PC-3 (cell line): ENCODE measurements around the gene SHQ1. TPM values are rescaled to one million over a fixed set of nuclear protein-coding genes. Genes with fewer than 3 reads are reported as not detected.

ENCODE experiments used
- ATAC-seq: fragments of 200-7000 bp; cut with Tn5 transposase; 2 replicates; pipeline ENCODE4 v1.9.1; 2020; ENCODE audit warnings: mild to moderate bottlenecking, moderate library complexity
- BruUV-seq: library from RNA; stranded (reverse); fragments of 400-500 nt; replicated peaks from 2 replicates; lab custom pipeline; 2021; lab: Mats Ljungman, UMichigan
- CTCF ChIA-PET: fragments of 300-600 bp; sonication (Branson Sonifier 250); formaldehyde crosslinking; loops from one replicate; lab custom pipeline; 2022; ENCODE audit warnings: antibody characterized with exemption; lab: Charles Lee
- POLR2A ChIA-PET: fragments of 300-600 bp; sonication (Branson Sonifier 250); formaldehyde crosslinking; loops from one replicate; lab custom pipeline; 2022; ENCODE audit warnings: antibody characterized with exemption; ENCODE audit not compliant: unreplicated experiment; lab: Charles Lee
- DNase-seq: peaks from one replicate; pipeline ENCODE4 v3.0.0-alpha.2; 2015
- H2AFZ ChIP-seq: fragments of 300-600 bp; sonication (generic); 2 replicates; pipeline ENCODE4 v1.6.0; 2016; ENCODE audit warnings: antibody characterized with exemption, low read length
- H3F3A ChIP-seq: fragments of 300-600 bp; sonication (generic); one replicate; pipeline ENCODE4 v1.6.0; 2017; ENCODE audit warnings: antibody characterized with exemption, low read length, control low read depth, mild to moderate bottlenecking; ENCODE audit not compliant: unreplicated experiment
- H3K27ac ChIP-seq: fragments of 300-600 bp; sonication (generic); 2 replicates; pipeline ENCODE4 v1.5.1; 2016; ENCODE audit warnings: mild to moderate bottlenecking, low read length
- H3K27me3 ChIP-seq: fragments of 300-600 bp; sonication (generic); 2 replicates; pipeline ENCODE4 v1.6.1; 2016; ENCODE audit warnings: low read length, mixed read lengths
- H3K36me3 ChIP-seq: fragments of 300-600 bp; sonication (generic); 2 replicates; pipeline ENCODE4 v1.6.1; 2016; ENCODE audit warnings: low read depth, mixed run types, low read length, mixed read lengths
- H3K4me1 ChIP-seq: fragments of 300-600 bp; sonication (generic); 2 replicates; pipeline ENCODE4 v1.5.1; 2016; ENCODE audit warnings: low read length; ENCODE audit not compliant: insufficient read depth
- H3K4me2 ChIP-seq: fragments of 300-600 bp; sonication (generic); 2 replicates; pipeline ENCODE4 v1.6.0; 2016; ENCODE audit warnings: low read length
- H3K4me3 ChIP-seq: fragments of 300-600 bp; sonication (generic); 2 replicates; pipeline ENCODE4 v1.5.1; 2016; ENCODE audit warnings: mild to moderate bottlenecking, low read length, mixed read lengths
- H3K79me2 ChIP-seq: fragments of 300-600 bp; sonication (generic); 2 replicates; pipeline ENCODE4 v1.6.1; 2017; ENCODE audit warnings: low read length, mixed read lengths
- H3K9ac ChIP-seq: fragments of 300-600 bp; sonication (generic); 2 replicates; pipeline ENCODE4 v1.6.0; 2016; ENCODE audit warnings: mild to moderate bottlenecking, low read length
- H3K9me2 ChIP-seq: fragments of 300-600 bp; sonication (generic); replicated peaks from 2 replicates; pipeline ENCODE4 v1.6.1; 2016; ENCODE audit warnings: mixed run types, low read length, mixed read lengths
- H3K9me3 ChIP-seq: fragments of 300-600 bp; sonication (generic); 2 replicates; pipeline ENCODE4 v1.6.1; 2016; ENCODE audit warnings: low read length, mixed read lengths
- H4K20me1 ChIP-seq: fragments of 300-600 bp; sonication (generic); 2 replicates; pipeline ENCODE4 v1.6.1; 2016; ENCODE audit warnings: low read length, mixed read lengths
- CTCF ChIP-seq: fragments of 300-600 bp; sonication (generic); conservative IDR thresholded peaks from 2 replicates; pipeline ENCODE4 v1.5.1; 2017; ENCODE audit warnings: antibody characterized with exemption, low read depth, mild to moderate bottlenecking, low read length
- EZH2 ChIP-seq: fragments of 300-600 bp; sonication (generic); IDR thresholded peaks from one replicate; pipeline ENCODE4 v1.6.1; 2017; ENCODE audit warnings: antibody characterized with exemption, mild to moderate bottlenecking, low read length; ENCODE audit not compliant: unreplicated experiment
- EZH2phosphoT487 ChIP-seq: fragments of 300-600 bp; sonication (generic); IDR thresholded peaks from 2 replicates; pipeline ENCODE4 v1.6.1; 2018; ENCODE audit warnings: mild to moderate bottlenecking, antibody characterized with exemption, low read length, borderline replicate concordance
- intact Hi-C: fragments of 100-400 bp; cut with micrococcal nuclease; formaldehyde crosslinking; loops from 2 replicates; pipeline ENCODE4 v1.9.0; 2023
- total RNA-seq: library from RNA; depleted of rRNA; stranded (reverse); fragments of >200 nt; gene quantifications from 2 replicates; pipeline ENCODE4 v1.2.3, GENCODE V29; 2014

SHQ1 gene
- total RNA-seq, 1 experiment from 2014 or later: 19.6 TPM

GRCh38 chr3:72754582-72754981 is 93.7 kb downstream of the SHQ1 start:
- intact Hi-C loops: no loop called here
- Histone ChIP-seq H3K9me2 (no peaks in the 10 kb centered on the region), H3K4me2 (no peak overlapping the region), H3K79me2 (no peaks in the 10 kb centered on the region), H3K4me1 (no peaks in the 10 kb centered on the region), H3F3A (no peaks in the 10 kb centered on the region), H3K4me3 (no peak overlapping the region), H4K20me1 (no peaks in the 10 kb centered on the region), H3K27me3 (no peaks in the 10 kb centered on the region), H3K36me3 (no peaks in the 10 kb centered on the region), H3K9me3 (no peaks in the 10 kb centered on the region), H3K9ac (no peak overlapping the region), H2AFZ (no peak overlapping the region), H3K27ac (no peak overlapping the region)
- POLR2A ChIA-PET: no interaction called here
- ATAC-seq: no peak
- TF ChIP-seq EZH2 (no peak), EZH2phosphoT487 (no peak), CTCF (no peak)
- no TSS peak for BruUV-seq
- CTCF ChIA-PET: no interaction called here
- no peak for DNase-seq

GRCh38 chr3:72753495-72753894 is 94.8 kb downstream of the SHQ1 start:
- H3F3A ChIP-seq: no peaks in the 10 kb centered on the region
- no peaks in the 10 kb centered on the region for H3K4me1 ChIP-seq
- H3K9ac ChIP-seq: no peak overlapping the region
- ATAC-seq: no peak
- POLR2A ChIA-PET: no interaction called here
- no peak overlapping the region for H3K4me3 ChIP-seq
- H3K9me3 ChIP-seq: no peaks in the 10 kb centered on the region
- no peaks in the 10 kb centered on the region for H3K36me3 ChIP-seq
- H3K79me2 ChIP-seq: no peaks in the 10 kb centered on the region
- no peak overlapping the region for H3K27ac ChIP-seq
- no peak overlapping the region for H3K4me2 ChIP-seq
- H3K9me2 ChIP-seq: no peaks in the 10 kb centered on the region
- TF ChIP-seq EZH2 (no peak), CTCF (no peak), EZH2phosphoT487 (no peak)
- H2AFZ ChIP-seq: no peak overlapping the region
- no peak for DNase-seq
- H3K27me3 ChIP-seq: no peaks in the 10 kb centered on the region
- CTCF ChIA-PET: no interaction called here
- no TSS peak for BruUV-seq
- intact Hi-C loops: no loop called here
- no peaks in the 10 kb centered on the region for H4K20me1 ChIP-seq

GRCh38 chr3:72750405-72750965 is 97.8 kb downstream of the SHQ1 start:
- Histone ChIP-seq H3K4me1 (peaks cover 21% of the 10 kb centered on the region), H3K36me3 (no peaks in the 10 kb centered on the region), H3F3A (peaks cover 5% of the 10 kb centered on the region), H3K27ac (no peak overlapping the region), H3K79me2 (no peaks in the 10 kb centered on the region), H3K9me3 (no peaks in the 10 kb centered on the region), H3K4me3 (no peak overlapping the region), H4K20me1 (no peaks in the 10 kb centered on the region), H3K4me2 (no peak overlapping the region), H3K27me3 (no peaks in the 10 kb centered on the region), H2AFZ (no peak overlapping the region), H3K9me2 (no peaks in the 10 kb centered on the region), H3K9ac (no peak overlapping the region)
- no peak for TF ChIP-seq CTCF
- no peak for TF ChIP-seq EZH2
- no peak for TF ChIP-seq EZH2phosphoT487
- intact Hi-C loops: no loop called here
- POLR2A ChIA-PET: no interaction called here
- CTCF ChIA-PET: no interaction called here
- BruUV-seq: no TSS peak
- DNase-seq (no peak), ATAC-seq (no peak)
